Measurements from ENCODE around the gene SSX7.

DNA sequence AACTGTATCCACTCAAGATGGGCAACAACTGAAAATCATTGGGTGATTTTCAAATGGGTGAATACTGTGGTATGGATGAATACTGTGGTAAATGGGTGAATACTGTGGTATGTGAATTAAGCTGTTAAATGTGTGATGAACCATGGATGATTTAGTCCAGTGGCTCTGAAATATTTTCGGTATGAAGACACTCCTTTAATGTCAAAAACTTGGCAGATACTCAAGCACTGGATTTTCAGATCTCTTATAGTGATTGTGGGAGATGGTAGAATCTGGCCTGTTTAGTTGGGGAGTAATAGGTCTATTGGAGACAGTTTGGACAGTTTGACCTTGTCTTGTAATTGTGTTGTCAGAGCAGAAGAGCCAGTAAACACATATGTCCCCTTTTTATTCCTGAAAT is 45.7 kb downstream of the SSX7 start:
- TF ChIP-seq POLR2A (IDR thresholded peaks at IDR 0.05) (no peak), POLR2AphosphoS5 (IDR thresholded peaks at IDR 0.05) (no peak)
- TF ChIP-seq, protein P1, sequence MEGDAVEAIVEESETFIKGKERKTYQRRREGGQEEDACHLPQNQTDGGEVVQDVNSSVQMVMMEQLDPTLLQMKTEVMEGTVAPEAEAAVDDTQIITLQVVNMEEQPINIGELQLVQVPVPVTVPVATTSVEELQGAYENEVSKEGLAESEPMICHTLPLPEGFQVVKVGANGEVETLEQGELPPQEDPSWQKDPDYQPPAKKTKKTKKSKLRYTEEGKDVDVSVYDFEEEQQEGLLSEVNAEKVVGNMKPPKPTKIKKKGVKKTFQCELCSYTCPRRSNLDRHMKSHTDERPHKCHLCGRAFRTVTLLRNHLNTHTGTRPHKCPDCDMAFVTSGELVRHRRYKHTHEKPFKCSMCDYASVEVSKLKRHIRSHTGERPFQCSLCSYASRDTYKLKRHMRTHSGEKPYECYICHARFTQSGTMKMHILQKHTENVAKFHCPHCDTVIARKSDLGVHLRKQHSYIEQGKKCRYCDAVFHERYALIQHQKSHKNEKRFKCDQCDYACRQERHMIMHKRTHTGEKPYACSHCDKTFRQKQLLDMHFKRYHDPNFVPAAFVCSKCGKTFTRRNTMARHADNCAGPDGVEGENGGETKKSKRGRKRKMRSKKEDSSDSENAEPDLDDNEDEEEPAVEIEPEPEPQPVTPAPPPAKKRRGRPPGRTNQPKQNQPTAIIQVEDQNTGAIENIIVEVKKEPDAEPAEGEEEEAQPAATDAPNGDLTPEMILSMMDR (IDR thresholded peaks at IDR 0.05) = no peak

Data from prostate gland (tissue), 2 donors.